Transverse colon (tissue), 4 donors: ENCODE data around the gene KRT85. TPM values are rescaled to one million over a fixed set of nuclear protein-coding genes. Genes with fewer than 3 reads are reported as not detected.

Experiments used
- DNase-seq: peaks from one replicate; pipeline ENCODE4 v3.0.0-alpha.2; 2019
- H3K27ac ChIP-seq, 4 donors: fragments of 200-600 bp; sonication (generic); 2 replicates each; pipeline ENCODE4 v1.5.1; 2016 to 2018; ENCODE audit warnings: inconsistent platforms in 4 of 4
- H3K27me3 ChIP-seq: fragments of 200-600 bp; sonication (generic); 2 replicates; pipeline ENCODE4 v1.5.1; 2017; ENCODE audit warnings: inconsistent platforms
- H3K36me3 ChIP-seq, 4 donors: fragments of 200-600 bp; sonication (generic); 2 replicates each; pipeline ENCODE4 v1.5.1; 2017 to 2019; ENCODE audit warnings: inconsistent platforms in 4 of 4
- H3K4me1 ChIP-seq, 4 donors: fragments of 200-600 bp; sonication (generic); 2 replicates each; pipeline ENCODE4 v1.5.1; 2017 to 2020; ENCODE audit warnings: inconsistent platforms in 4 of 4
- H3K4me3 ChIP-seq, 4 donors: fragments of 200-600 bp; sonication (generic); 1 replicate in 1 of 4; 2 replicates in 3 of 4; pipeline versions ENCODE4 v1.5.1 to v1.6.1; 2017 to 2019; ENCODE audit warnings: inconsistent platforms in 4 of 4
- H3K9me3 ChIP-seq, 2 donors: fragments of 200-600 bp; sonication (generic); 2 replicates each; pipeline ENCODE4 v1.5.1; 2017 to 2019; ENCODE audit warnings: inconsistent platforms in 2 of 2
- CTCF ChIP-seq, 5 experiments: fragments of 200-600 bp in 3 of 5; fragments of 450-650 bp in 2 of 5; sonication (generic) in 3 of 5; IDR thresholded peaks; 1 replicate in 2 of 5; 2 replicates in 3 of 5; pipeline ENCODE4 v1.5.1; 2016 to 2017; ENCODE audit warnings: antibody characterized with exemption in 5 of 5, inconsistent platforms in 3 of 5, mild to moderate bottlenecking in 2 of 5, moderate library complexity in 1 of 5
- EP300 ChIP-seq: sonication (generic); formaldehyde crosslinking; IDR thresholded peaks from one replicate; pipeline ENCODE4 v1.6.1; 2017; ENCODE audit warnings: antibody characterized with exemption, low read depth
- POLR2A ChIP-seq: fragments of 450-650 bp; IDR thresholded peaks from one replicate; pipeline ENCODE4 v1.6.1; 2016; ENCODE audit warnings: antibody characterized with exemption, mild to moderate bottlenecking, moderate library complexity
- POLR2AphosphoS5 ChIP-seq, 3 donors: sonication (generic); formaldehyde crosslinking; IDR thresholded peaks; one replicate each; pipeline ENCODE4 v1.6.1; 2016; ENCODE audit warnings: antibody characterized with exemption in 3 of 3
- WGBS, 2 donors: methylation state at CpG; one replicate each; pipeline ENCODE4 v1.1.5; 2018; ENCODE audit warnings: low coverage in 1 of 2; 5-methylcytosine and 5-hydroxymethylcytosine counted together
- in situ Hi-C, 4 donors: fragments of 200-750 bp; cut with MboI; loops; one replicate each; pipeline versions ENCODE4 v1.15.0 to v1.15.1; 2017; ENCODE audit warnings: low sequenced_read_pairs in 3 of 4, low pct_ligation_motif_present in 1 of 4, low pct_unique_long_range_greater_than_20kb in 1 of 4
- intact Hi-C: fragments of 100-400 bp; cut with DNase I; formaldehyde crosslinking; loops from one replicate; pipeline ENCODE4 v1.15.1; 2023; ENCODE audit warnings: low total_unique reads
- total RNA-seq, 4 donors: library from RNA; depleted of rRNA; stranded (reverse); fragments of >200 nt; gene quantifications; one replicate each; pipeline ENCODE4 v1.1.0, GENCODE V29; 2016

The KRT85 gene
- total RNA-seq, 4 donors from 2014 or later = not detected

GRCh38 chr12:52355176-52355575, 12.1 kb downstream of the KRT85 start:
- 91 to 92% methylated on average over 5 to 8 of the region's 8 CpGs for WGBS, 2 donors

GRCh38 chr12:52354200-52354599, 13.1 kb downstream of the KRT85 start:
- no peaks in the 10 kb centered on the region for H3K4me1 ChIP-seq
- H3K27ac ChIP-seq = no peak overlapping the region
- H3K9me3 ChIP-seq = no peaks in the 10 kb centered on the region
- H3K36me3 ChIP-seq = no peaks in the 10 kb centered on the region
- 0 to 27% methylated on average over 1 to 5 of the region's 5 CpGs for WGBS, 2 donors
- in situ Hi-C loops = no loop called here
- H3K27me3 ChIP-seq = no peaks in the 10 kb centered on the region
- H3K4me3 ChIP-seq = no peak overlapping the region
- no peak for DNase-seq
- TF ChIP-seq POLR2AphosphoS5 (IDR thresholded peaks at IDR 0.05) = no peak
- no peak for TF ChIP-seq POLR2A
- no peak for TF ChIP-seq CTCF (IDR thresholded peaks at IDR 0.05)
- TF ChIP-seq EP300 = no peak
- intact Hi-C loops = no loop called here

More at GRCh38 chr12:52355176-52355575, 12.1 kb downstream of the KRT85 start:
- Histone ChIP-seq H3K9me3 (no peaks in the 10 kb centered on the region), H3K4me1 (no peaks in the 10 kb centered on the region), H3K36me3 (no peaks in the 10 kb centered on the region), H3K4me3 (no peak overlapping the region), H3K27ac (no peak overlapping the region), H3K27me3 (no peaks in the 10 kb centered on the region)
- intact Hi-C loops (no loop called here), in situ Hi-C loops (no loop called here)
- TF ChIP-seq EP300 = no peak
- no peak for TF ChIP-seq POLR2AphosphoS5 (IDR thresholded peaks at IDR 0.05)
- no peak for TF ChIP-seq CTCF (IDR thresholded peaks at IDR 0.05)
- TF ChIP-seq POLR2A = no peak
- no peak for DNase-seq

GRCh38 chr12:52353766-52354165, 13.5 kb downstream of the KRT85 start:
- H3K27me3 ChIP-seq = no peaks in the 10 kb centered on the region
- in situ Hi-C loops = no loop called here
- intact Hi-C loops = no loop called here
- WGBS, 2 donors = 45 to 62% methylated on average over 2 to 3 of the region's 3 CpGs
- DNase-seq = no peak
- no peak overlapping the region for H3K4me3 ChIP-seq
- no peak for TF ChIP-seq CTCF (IDR thresholded peaks at IDR 0.05)
- no peak for TF ChIP-seq POLR2A
- no peak for TF ChIP-seq POLR2AphosphoS5 (IDR thresholded peaks at IDR 0.05)
- TF ChIP-seq EP300 = no peak
- no peaks in the 10 kb centered on the region for H3K36me3 ChIP-seq
- H3K27ac ChIP-seq = no peak overlapping the region
- H3K9me3 ChIP-seq = no peaks in the 10 kb centered on the region
- no peaks in the 10 kb centered on the region for H3K4me1 ChIP-seq

- DNase-seq = no peak
- Histone ChIP-seq H3K27me3 (no peaks in the 10 kb centered on the region), H3K4me1 (no peaks in the 10 kb centered on the region), H3K27ac (no peak overlapping the region), H3K4me3 (no peak overlapping the region), H3K36me3 (no peaks in the 10 kb centered on the region), H3K9me3 (no peaks in the 10 kb centered on the region)
- intact Hi-C loops = no loop called here
- no peak for TF ChIP-seq CTCF (IDR thresholded peaks at IDR 0.05)
- no peak for TF ChIP-seq POLR2A
- TF ChIP-seq EP300 = no peak
- TF ChIP-seq POLR2AphosphoS5 (IDR thresholded peaks at IDR 0.05) = no peak
- in situ Hi-C loops = no loop called here
- 70% methylated on average over 2 of the region's 2 CpGs; no CpG with 5 or more reads in 1 of the 2 donors for WGBS, 2 donors
Measured at GRCh38 chr12:52352951-52353350, 14.3 kb downstream of the KRT85 start.
